ENCODE measurements around the gene RPH3AL.
"Not testable (repeated sequence)": the region's sequence is repeated elsewhere in the genome, so short reads cannot be mapped to it uniquely, and the experiment has no call there.

Gene RPH3AL

DNA sequence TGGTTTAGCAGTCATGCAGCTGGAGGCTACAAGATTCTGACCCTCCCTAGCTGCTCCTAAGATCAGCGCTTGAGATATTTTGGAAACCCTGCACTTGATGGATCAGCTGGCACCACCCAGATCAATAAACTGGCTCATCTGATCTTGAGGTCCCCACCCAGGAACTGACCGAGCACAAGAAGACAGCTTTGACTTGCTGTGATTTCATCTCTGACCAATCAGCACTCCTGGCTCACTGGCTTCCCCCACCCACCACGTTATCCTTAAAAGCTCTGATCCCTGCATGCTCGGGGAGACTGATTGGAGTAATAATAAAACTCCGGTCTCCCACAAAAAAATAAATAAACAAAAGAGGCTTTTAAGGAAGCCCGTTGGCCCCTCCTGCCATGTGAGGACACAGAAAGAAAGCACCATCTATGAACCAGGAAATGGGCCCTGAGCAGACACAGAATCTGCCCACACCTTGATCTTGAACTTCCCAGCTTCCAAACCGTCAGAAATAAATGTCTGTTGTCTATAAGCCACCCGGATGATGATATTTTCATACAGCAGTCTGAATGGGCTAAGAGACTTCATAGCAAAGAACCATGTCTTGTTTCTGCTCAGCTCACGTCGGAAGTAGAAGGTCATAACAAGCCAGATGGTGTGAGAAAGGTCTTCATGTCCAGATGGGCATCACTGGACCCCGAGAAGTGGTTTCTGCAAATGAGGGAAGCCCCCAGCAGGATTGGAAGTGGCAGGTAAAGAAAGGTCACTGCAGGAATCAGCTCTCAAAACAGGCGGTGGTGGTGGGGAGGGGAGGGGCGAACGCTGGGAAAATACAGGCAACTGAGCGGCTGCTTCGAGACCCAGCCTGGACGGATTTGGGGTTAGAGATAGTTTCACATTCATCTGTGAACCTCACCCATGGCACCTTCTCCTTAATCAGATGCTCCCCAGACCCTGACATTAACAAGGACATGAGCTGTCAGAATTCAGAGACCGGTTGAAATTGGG is 19.8 kb upstream of the RPH3AL start:
- no peak overlapping the region for H3K27ac ChIP-seq
- ChIA-PET POLR2A (ENCODE audit: low non-redundant PET) (no interaction called here), CTCF (no interaction called here)
- TF ChIP-seq, protein P1, sequence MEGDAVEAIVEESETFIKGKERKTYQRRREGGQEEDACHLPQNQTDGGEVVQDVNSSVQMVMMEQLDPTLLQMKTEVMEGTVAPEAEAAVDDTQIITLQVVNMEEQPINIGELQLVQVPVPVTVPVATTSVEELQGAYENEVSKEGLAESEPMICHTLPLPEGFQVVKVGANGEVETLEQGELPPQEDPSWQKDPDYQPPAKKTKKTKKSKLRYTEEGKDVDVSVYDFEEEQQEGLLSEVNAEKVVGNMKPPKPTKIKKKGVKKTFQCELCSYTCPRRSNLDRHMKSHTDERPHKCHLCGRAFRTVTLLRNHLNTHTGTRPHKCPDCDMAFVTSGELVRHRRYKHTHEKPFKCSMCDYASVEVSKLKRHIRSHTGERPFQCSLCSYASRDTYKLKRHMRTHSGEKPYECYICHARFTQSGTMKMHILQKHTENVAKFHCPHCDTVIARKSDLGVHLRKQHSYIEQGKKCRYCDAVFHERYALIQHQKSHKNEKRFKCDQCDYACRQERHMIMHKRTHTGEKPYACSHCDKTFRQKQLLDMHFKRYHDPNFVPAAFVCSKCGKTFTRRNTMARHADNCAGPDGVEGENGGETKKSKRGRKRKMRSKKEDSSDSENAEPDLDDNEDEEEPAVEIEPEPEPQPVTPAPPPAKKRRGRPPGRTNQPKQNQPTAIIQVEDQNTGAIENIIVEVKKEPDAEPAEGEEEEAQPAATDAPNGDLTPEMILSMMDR (conservative IDR thresholded peaks at IDR 0.05; ENCODE audit: low read depth), result no peak
- no peak for DNase-seq (ENCODE audit: low spot score)

DNA sequence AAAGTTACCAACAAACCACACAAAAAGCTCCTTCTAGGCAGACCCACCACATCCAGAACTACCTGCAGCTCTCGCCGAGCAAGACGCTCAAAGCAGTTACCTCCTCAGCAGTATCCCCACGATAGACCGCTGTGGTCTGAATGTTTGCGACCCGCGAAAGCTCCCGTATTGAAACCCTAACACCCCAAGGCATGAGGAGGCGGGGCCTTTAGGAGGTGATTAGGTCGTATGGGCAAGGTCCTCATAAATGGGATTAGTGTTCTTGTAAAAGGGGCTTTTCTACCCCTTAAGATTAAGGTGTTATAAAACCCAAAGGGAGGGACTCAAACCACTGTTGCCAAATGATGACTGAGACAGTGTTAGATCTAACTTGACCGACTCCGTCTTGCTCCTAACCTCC is 19.0 kb upstream of the RPH3AL start:
- CTCF ChIA-PET, result interaction anchor here (0.6 kb wide), 1 partner anchor 168 kb away, joined by 9 read pairs; no protein-coding TSS in a partner anchor
- no peak overlapping the region for H3K27ac ChIP-seq
- TF ChIP-seq, protein P1 (conservative IDR thresholded peaks at IDR 0.05; ENCODE audit: low read depth), result no peak
- POLR2A ChIA-PET (ENCODE audit: low non-redundant PET), result no interaction called here
- no peak for DNase-seq (ENCODE audit: low spot score)

DNA sequence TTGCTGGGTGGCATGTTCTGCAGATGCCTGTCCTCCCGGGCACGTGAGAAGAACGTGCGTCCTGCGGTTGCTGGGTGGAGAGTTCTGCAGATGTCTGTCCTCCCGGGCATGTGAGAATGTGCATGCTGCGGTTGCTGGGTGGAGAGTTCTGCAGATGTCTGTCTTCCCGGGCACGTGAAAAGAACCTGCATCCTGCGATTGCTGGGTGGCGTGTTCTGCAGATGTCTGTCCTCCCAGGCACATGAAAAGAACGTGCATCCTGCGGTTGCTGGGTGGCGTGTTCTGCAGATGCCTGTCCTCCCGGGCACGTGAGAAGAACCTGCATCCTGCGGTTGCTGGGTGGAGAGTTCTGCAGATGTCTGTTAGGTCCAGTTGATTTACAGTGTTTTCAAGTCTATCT is 15.0 kb upstream of the RPH3AL start:
- DNase-seq (ENCODE audit: low spot score); POLR2A ChIA-PET (ENCODE audit: low non-redundant PET); CTCF ChIA-PET; H3K27ac ChIP-seq: not testable (repeated sequence)

DNA sequence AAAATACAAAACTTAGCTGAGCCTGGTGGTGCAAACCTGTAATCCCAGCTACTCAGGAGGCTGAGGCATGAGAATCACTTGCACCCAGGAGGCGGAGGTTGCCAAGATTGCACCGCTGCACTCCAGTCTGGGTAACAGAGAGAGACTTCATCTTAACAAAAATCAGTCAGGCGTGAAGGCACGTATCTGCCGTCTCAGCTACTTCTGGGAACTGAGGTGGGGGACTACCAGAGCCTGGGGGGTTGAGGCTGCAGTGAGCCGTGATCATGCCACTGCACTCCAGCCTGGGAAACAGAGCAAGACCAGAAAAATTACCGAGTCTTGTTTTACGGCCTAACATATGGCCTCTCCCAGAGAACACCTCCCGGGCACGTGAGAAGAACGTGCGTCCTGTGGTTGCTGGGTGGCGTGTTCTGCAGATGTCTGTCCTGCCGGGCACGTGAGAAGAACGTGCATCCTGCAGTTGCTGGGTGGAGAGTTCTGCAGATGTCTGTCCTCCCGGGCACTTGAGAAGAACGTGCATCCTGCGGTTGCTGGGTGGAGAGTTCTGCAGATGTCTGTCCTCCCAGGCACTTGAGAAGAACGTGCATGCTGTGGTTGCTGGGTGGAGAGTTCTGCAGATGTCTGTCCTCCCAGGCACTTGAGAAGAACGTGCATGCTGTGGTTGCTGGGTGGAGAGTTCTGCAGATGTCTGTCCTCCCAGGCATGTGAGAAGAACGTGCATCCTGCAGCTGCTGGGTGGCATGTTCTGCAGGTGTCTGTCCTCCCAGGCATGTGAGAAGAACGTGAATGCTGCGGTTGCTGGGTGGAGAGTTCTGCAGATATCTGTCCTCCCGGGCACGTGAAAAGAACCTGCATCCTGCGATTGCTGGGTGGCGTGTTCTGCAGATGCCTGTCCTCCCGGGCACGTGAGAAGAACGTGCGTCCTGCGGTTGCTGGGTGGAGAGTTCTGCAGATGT is 14.3 kb upstream of the RPH3AL start:
- H3K27ac ChIP-seq; CTCF ChIA-PET; POLR2A ChIA-PET (ENCODE audit: low non-redundant PET); DNase-seq (ENCODE audit: low spot score): not testable (repeated sequence)

DNA sequence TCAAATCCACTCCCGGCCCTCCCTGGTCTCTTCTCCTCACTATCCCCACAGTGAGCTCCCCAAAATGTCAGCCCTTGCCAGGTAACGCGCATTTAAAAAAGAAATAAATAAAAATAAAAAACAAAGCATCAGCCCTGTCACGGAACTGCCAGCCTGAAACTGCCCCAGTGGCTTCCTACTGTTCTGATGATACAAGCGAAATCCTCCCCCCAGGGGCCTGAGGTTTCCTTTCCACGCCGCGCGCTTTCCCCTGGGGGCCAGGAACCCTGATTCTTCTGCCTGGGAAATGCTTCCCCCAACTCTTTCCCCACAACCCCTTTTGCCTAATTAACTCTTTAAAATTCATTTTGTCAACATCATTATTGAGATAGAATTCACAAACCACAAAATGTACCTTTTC is 12.2 kb upstream of the RPH3AL start:
- TF ChIP-seq, protein P1 (conservative IDR thresholded peaks at IDR 0.05; ENCODE audit: low read depth), result no peak
- no peak overlapping the region for H3K27ac ChIP-seq
- ChIA-PET CTCF (no interaction called here), POLR2A (ENCODE audit: low non-redundant PET) (no interaction called here)
- DNase-seq (ENCODE audit: low spot score), result no peak

DNA sequence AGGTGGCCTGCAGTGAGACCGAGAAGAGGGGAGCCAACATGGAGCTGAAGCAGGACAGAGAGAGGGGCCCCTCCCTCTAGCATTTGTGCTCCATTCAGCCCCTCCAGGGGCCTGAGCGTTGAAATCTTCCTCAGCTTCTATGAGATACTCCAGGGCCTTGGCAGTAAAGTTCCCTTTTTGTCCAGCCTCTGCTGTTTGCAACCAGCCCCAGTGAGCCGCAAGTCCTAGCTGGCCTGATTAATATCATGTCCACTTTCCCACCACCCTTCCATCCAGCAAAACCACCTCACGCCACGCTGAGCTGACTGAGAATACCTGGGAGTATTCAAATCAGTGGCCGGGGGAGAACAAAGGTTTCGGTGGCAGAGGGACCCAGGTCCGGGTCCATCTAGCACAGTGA is 11.7 kb upstream of the RPH3AL start:
- ChIA-PET POLR2A (ENCODE audit: low non-redundant PET) (no interaction called here), CTCF (interaction anchor here (0.6 kb wide), 1 partner anchor 261 kb away, joined by 5 read pairs; no protein-coding TSS in a partner anchor)
- TF ChIP-seq, protein P1 (conservative IDR thresholded peaks at IDR 0.05; ENCODE audit: low read depth), result no peak
- no peak overlapping the region for H3K27ac ChIP-seq
- DNase-seq (ENCODE audit: low spot score), result no peak

DNA sequence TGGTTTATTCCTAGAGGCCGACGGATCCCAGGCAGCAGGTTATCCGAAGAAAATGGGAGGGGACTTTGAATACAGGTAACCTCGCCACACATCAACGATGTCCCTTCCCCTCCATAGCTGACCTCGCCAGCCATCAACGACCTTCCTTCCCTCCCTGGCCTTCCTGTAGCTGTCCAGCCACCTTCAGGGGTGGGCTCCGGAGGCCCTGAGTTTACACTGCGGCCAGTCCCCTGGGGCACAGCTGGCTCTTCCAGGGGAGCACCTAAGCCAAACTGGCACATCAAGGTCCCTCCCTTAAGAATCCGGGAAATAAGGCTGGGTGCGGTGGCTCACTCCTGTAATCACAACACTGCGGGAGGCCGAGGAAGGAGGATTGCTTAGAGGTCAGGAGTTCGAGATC is 10.1 kb upstream of the RPH3AL start:
- CTCF ChIA-PET, result no interaction called here
- POLR2A ChIA-PET (ENCODE audit: low non-redundant PET), result no interaction called here
- TF ChIP-seq, protein P1 (conservative IDR thresholded peaks at IDR 0.05; ENCODE audit: low read depth), result no peak
- DNase-seq (ENCODE audit: low spot score), result no peak
- H3K27ac ChIP-seq, result no peak overlapping the region
